ENCODE measurements around the gene GNB5.
A peak's percentile ranks its signal among the peaks of the same experiment; 100 is the strongest.
"Not testable (repeated sequence)": the region's sequence is repeated elsewhere in the genome, so short reads cannot be mapped to it uniquely, and the experiment has no call there.

Gene GNB5

DNA sequence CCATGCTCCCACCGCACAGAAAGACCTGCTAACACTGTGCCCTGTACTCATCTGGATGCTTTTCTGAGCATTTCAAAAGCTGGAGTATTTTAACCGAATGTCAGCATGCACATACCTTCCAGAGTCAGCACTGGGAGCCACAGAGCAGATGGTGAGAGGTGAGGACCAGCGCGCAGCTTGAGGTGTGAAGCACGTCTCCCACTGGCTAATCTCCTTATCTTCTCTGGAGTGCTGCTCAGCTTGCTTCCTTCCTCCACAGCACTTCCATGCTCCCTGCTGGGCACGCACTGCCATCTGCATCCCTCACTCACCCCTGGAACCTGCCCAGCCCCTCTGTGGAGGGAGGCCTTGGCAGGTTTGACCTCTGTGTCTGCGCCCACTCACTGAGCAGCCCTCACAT lies at the start of gene GNB5:
TSS of gene GNB5 (minus strand) at position 186 of the 400 bp plus-strand sequence. CDS start 6,716 bp downstream, outside the sequence.
- no peak for DNase-seq

DNA sequence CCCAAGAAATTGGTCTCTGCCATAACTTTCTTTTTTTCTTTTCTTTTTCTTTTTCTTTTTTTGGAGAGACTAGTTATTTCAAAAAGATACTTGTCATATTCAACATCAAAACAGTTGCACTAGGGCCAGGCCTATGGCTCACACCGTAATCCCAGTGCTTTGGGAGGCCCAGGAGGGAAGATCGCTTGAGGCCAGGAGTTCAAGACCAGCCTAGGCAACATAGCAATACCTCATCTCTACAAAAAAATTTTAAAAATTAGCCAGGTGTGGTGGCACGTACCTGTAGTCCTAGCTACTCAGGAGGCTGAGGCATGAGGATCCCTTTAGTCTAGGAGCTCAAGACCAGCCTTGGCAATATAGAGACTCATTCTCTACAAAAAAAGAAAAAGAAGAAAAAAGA lies 49.0 kb upstream of the GNB5 start:
- DNase-seq: no peak

DNA sequence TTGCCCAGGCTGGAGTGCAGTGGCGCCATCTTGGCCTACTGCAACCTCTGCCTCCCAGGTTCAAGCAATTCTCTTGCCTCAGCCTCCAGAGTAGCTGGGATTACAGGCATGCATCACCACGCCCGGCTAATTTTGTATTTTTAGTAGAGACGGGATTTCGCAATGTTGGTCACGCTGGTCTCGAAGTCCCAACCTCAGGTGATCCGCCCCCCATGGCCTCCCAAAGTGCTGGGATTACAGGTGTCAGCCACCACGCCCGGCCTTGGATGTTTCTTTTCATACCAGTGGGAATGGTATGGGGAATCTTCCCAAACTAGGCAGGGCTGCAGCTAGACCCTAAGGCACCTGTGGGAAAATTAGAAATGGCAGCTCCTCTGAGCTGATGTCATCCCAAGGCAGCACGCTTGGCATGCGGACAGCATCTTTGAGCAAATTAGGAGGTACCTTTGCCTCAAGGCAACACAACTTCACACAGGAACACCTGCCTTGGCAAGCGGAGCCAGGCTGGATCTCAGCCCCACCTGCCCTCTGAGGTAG lies 47.9 kb upstream of the GNB5 start:
- DNase-seq: not testable (repeated sequence)

DNA sequence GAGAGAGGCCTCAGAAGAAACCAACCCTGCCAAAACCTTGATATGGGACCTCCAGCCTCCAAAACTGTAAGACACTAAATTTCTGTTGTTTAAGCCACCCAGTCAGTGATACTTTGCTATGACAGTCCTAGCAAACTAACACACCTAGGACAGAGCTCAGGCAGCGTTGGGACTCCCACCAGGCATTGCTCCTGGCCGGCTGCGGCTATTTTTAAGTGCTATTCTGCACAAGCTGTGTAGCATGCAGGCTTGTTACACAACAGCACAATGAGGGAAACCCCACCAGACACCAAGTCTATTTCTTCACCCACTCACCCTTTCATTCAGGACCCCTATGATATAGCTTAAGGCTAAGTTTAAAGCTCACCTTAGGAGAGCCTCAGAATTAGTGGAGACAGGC lies 47.0 kb upstream of the GNB5 start:
- no peak for DNase-seq

DNA sequence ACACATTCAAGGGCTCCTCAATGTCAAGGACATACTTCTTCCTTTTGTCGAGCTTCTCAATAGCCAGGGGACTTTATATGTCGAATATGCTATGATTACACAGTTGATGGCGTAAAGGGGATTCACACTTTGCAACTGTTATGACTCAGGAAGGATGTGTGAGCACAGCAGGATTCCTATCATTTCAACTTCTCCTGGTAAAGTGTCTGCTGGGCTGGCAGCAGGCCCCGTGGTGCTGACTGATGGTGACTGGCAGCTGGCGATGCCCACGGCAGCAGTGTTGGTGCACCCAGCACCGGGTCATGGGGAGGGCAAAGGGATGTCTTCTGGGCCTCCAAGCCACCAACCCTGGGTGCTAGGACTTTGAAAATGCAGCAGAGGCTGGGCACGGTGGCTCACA lies 44.8 kb upstream of the GNB5 start:
- DNase-seq: no peak

DNA sequence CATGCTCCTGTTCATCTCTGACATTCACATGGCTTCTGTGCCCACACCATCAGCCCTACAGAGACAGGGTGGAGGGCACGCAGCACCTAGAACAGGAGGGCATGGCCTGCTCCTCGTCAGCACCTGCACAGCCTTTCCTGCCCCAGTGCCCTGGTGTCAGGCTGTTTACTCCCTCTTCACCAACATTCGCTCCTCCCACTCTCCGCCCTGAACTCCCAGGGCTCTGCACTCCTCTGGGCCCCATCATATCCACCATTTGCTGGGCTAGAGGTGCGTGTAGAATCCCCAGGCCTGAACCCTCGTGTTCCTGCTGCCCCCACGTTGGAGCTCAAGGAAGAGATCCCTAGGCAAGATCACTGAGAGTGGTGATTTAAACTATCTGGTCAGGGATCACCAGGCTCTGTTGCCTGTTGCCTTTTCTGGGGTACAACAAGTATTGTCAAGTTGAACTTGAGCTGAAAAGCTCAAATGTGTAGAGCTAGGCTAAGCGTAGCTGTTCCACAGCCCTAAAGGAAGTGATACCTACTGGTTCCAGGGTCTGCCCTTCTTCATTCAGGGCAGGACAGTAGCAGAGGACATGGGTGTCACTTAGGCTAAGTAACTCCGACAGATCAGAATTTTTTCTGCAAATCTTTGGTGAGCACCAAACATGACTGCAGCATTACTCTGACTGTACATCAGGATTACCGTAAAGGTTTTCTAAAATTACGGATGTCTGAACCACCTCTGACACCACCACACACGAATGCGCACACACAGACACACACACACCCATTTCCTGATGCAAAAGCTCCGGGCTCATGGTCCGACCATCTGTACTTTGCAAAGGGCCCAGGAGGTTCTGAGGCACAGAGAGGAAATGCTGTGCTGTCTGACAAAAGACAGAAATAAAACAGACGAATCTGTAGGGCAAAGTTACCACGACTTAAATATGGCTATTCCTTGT lies 43.7 kb upstream of the GNB5 start:
- peak; percentile 37 for DNase-seq

DNA sequence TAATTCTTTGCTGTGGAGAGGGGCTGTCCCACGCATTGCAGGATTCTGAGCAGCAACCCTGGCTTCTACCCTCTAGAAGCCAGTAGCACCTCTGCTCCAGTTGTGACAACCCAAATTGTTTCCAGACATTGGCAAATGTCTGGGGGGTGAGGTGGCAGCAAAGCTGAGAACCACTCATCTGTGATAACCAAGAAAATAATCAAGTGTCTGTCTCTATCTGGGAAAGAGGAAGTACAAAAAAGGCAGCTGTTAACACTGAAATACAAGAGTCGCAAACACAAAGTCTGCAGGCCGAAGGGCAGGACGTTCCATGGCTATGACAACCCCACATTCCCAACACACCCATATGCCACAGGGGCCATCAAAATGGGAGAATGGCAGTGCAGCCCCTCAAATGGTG lies 42.2 kb upstream of the GNB5 start:
- DNase-seq: no peak

DNA sequence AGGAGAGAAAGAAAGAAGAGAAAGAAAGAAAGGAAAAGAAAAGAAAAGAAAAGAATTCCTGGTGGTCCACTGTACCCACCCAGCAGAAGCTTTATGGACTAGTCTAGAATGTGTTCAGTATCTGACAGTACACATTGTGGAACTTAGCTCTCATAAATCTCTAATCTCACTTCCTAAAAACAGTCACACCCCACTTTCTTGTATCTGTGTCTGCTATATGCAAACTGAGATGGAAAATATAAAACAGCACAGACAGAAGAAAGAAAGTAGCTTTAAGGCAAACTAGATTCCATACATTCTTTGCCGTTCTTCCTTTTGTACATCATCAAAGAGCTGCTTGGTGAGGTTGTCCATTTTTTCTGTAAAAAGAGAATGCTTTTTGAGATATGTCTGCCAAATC lies 41.1 kb upstream of the GNB5 start:
- DNase-seq: no peak

DNA sequence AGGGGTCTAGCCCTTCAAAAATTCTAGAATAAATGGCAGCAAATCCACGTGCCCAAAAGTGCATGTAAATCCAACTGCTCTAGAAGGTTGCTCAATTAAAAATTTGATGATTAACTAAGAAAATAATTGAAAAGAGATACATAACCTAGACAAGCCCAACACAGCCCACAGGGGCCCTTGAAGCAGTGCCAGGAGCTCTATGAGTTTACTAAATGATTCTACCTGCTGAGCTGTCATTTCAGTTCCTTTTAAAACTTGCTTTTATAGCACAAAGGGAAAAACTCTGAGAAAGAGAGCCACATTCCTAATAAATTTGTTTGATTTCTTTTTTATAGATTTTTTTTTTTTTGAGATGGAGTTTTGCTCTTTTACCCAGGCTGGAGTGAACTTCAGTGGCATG lies 38.9 kb upstream of the GNB5 start:
- no peak for DNase-seq

DNA sequence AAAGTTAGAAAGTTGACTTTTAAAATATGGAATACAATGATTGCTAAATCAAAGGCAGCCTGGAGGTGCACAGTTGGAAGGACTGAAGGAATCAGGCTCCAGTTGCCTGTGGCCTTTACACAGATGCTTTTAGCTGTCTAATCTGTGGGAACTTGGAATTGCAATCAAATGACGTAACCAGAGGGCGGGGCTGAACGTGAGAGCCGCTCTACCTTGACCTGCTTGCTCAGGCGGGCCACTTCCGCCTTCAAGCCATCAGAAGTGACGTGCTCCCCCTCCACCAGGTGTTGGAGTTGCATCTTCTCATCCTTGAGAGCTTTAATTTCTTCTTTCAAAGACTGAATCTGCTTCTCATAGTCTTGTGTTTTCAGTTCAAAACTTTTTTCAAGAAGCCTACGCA lies 37.7 kb upstream of the GNB5 start:
- DNase-seq: no peak

DNA sequence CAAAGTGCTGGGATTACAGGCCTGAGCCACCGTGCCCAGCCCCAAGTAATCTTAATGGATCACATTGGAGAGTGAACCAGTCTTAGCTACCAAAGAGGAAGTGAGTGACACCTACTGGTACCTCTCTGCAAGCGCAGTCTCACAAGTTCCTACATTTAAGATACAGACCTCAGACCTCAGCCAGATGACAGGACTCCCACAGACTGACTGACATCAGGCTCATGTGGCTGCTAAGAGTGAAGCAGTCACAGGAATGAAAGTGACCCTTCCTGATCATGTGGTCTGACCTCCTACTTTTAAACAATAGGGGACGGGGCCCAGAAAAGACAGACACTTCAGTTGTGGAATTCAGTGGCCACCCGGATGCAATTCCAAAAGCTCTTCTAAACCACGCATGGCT lies 36.3 kb upstream of the GNB5 start:
- DNase-seq: peak; percentile 61

DNA sequence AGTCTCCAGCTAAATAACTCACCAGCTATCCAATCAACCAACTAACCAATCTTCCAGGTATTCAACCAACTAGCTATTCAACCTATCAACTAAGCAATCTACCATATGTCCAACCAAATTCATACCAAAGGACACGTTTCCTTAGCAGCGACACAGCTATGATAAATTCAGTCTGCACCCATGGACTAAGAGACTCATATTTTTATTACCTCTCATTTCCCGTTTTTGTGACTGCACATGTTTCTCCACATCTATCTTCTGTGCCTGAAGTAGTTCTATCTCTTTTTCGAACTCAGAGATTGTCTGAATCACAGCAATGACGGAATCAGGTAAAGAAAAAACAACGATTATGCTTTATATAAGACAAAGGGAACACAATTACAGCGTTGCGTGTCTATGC lies 34.0 kb upstream of the GNB5 start:
- no peak for DNase-seq

DNA sequence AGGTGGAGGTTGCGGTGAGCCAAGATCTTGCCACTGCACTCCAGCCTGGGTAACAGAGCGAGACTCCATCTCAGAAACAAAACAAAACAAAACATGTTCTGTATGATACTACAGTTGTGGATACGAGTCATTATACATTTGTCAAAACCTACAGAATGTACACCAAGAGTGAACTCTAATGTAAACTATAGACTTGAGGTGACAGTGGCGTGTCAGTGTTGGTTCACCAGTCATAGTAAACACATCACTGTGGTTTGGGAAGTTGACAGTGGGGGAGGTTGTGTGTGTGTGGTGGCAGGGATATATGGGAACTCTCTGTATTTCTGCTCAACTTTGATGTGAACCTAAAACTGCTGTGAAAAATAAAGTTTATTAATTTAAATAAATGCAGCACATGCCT lies 33.0 kb upstream of the GNB5 start:
- no peak for DNase-seq

DNA sequence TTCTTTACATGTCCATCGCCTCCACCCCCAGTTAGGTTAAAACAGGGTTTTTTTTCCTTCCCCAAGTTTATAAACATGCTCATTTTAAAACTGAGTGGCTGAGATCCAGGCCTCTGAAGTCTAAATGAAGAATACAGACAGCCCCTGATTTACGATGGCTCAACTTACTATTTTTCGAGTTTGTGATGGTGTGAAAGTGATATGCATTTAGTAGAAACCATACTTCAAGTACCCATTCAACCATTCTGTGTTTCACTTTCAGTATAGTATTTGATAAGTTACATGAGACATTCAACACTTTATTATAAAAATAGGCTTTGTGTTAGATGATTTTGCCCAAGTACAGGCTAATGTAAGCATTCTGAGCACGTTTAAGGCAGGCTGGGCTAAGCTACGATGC lies 30.5 kb upstream of the GNB5 start:
- no peak for DNase-seq

DNA sequence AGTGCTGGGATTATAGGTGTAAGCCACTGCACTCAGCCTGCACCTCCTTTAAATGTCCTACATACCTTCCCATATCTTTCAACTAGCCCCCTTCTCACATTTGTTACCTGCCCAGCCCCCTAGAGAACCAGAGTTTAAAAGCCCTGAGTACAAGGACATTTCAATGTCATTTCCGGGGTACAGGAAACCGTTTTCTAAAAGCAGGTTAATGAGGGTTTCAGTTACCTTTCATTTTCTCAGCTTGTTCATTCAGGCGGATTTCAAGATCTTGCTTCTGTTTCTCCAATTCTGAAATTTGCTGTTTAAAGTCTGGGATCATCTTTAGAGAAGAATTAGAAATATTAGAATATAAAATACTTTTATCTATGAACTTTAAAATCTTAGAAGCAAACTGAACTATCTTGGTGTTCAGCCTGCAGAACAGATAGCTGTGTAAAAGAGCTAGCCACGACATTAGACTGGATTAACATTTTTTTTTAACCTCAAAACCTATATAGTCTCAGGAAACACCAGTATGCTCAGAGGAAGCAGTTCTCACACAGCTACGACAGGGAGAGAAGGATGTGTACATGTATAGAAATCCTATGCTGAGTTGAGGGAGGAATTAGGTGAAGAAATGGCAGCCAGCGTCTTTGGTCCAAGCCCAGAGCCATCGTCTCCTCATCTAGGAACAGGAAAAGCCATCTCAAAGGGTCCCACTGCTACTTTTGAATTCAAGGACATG lies 29.9 kb upstream of the GNB5 start:
- DNase-seq: no peak

DNA sequence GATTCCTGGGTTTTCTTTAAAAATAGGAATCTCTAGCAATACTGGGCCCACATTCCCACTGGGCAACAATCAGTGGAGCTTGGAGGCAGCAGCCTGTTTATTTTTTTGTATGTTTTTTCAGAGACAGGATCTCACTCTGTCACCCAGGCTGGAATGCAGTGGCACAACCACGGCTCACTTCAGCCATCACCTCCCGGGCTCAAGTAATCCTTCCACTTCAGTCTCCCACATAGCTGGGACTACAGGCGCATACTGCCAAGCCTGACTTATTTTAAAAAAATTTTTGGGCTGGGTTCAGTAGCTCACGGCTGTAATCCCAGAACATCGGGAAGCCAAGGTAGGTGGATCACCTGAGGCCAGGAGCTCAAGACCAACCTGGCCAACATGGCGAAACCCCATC lies 29.1 kb upstream of the GNB5 start:
- no peak for DNase-seq

DNA sequence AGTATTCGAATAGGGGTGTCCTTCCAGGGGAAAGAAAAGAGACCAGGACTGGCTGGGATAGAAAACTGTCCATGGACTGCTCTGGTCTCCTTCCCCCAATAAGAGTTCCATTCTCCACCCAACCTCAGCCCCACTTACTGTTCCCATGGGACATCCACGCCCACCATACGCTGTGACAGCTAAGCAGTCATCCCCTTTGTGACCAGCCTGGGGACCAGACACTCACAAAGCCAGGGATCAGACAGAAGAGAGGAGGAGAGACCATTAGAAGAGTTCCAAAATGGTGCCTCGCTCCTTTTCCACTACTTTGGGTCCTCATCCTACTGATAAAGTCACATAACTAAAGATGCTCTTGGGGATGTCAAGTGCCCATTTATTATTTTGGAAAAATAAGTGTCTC lies 27.6 kb upstream of the GNB5 start:
- DNase-seq: no peak

DNA sequence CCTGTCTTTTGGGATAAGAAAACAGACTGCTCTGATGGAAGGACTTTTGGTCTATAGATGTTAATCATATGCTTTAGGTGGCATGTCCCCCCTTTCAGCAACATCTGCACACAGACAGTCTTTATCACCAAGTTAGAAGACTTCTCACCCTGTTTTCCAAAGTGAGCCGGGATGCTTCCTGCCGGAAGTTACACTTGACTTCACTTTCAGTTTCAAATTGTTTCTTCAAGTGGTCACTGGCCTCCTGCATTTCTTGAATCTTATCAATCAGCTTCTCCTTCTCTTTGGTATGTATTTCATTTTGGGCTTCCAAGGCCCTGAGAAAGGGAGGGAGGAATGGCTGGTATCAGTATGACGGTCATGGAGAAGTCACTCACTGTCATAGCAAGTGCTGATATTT lies 27.2 kb upstream of the GNB5 start:
- DNase-seq: no peak

DNA sequence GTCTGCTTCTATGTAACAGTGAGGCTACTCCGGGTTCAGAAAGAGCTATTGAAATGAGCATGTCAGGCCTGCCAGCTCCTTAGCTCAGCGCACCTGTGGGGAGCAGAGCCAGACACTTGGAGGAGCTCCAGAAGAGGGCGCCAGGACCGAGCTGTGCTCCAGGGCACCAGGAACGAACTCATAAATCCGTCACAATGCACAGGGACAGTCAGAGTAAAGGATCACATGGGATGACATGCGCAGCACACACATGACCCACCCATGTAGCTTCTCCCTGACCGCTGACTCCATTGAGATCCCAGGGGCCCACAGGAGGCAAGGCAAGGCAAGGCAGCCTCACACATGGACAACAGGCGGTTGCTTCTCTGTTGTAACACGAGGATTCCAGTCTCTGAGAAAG lies 26.0 kb upstream of the GNB5 start:
- DNase-seq: no peak

DNA sequence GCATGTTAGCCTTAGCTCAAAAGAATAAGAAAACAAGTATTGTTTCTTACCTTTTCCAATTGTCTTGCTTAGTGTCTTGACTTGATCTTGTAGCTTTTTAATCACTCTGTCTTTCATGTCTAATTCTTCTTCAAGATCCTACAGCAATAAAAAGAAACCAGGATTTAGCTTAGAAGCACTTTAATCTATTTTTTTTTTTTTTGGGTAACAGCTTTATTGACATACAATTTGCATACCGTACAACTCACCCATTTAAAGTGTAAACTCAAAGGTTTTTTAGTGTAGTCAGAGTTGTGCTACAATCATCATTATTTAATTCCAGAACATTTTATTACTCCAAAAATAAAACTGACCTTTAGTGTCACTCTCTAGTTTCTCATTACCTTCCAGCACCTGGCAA lies 23.4 kb upstream of the GNB5 start:
- DNase-seq: no peak

DNA sequence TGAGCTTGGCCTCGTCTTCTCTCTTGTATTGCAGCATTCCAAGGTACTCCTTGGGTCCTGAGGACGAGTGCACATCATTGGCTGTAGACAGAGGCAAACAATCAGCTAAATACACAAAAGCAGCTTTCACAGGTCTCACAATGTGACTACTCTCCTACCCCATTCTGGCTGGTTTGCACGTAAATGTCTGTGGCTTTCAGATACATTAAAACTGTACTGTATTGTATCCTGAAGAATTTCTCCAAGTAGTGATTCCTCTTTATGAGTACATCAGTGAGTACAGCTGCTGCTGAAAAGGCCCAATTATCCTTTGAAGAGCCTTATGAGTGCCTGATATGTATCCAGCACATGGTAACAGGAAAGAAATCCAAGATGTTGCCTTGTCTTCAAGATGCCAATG lies 22.0 kb upstream of the GNB5 start:
- DNase-seq: no peak

DNA sequence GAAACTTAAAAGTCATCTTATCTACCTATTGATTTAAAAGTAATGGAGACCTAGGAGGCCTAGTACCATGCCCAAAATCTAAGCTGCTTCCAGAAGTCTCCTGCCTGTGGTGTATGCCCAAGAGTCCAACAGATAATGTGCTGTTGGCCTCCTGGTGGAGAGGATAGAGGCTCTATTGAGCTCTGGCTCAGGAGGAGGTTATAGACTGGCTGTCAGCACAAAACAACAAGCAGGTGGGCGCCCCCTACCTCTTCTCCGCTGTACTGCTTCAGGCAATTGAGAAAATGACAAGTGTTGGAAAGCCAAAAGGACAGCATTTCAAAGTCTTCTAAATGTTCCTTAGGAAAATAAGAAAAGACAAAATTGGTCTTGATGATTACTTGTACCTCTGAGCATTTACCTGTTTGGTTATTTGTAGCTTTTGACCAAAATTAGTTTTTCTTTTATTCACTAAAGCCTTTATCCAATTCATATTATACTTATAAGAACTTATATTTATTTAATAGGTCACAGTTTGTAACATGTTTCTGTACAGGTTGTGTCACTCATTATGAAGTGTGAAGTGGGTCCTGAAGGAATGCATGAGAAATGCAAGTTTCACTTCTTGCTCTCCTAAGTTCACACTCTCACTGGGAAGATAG lies 17.2 kb upstream of the GNB5 start:
- DNase-seq: peak; percentile 75

DNA sequence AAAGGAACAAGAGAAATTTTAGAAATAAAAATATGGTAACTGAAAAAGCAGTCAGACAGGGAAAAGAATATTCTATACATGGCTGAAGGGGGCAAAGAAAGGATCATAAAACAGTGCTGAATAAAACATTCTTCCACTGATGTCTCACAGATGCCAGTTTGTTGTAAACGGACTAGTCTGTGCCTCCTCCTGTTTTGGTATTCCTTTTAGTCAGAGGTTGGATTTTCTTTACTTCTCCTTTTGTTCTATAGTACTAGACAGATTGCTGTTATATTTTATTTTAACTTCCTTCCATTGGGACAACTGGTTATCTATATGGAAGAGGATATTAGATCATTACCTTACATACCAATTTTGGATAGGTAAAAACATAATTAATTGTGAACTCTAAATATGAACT lies 16.0 kb upstream of the GNB5 start:
- DNase-seq: no peak

DNA sequence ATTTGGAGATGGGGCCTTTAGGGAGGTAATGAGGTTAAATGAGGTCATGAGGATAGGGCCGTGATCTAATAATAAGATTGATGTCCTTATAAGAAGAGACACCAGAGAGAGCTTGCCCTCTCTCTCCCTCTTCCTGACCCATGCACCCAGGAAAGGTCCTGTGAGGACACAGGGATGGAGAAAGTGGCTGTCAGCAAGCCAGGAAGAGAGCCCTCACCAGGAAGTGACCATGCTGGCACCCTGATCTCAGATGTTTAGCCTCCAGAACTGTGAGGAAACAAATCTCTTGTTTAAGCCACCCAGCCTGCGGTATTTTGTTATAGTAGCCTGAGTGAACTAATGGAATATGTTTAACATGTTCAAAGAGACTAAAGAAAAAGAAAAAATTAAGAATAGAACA lies 15.3 kb upstream of the GNB5 start:
- no peak for DNase-seq

Data from activated gamma-delta T cell treated with Interleukin-2 at 50 U/mL for 16 hours (primary cell).